ENCODE data around the gene HCAR2.
"Not testable (repeated sequence)": the region's sequence is repeated elsewhere in the genome, so short reads cannot be mapped to it uniquely, and the experiment has no call there.

HCAR2 gene

DNA sequence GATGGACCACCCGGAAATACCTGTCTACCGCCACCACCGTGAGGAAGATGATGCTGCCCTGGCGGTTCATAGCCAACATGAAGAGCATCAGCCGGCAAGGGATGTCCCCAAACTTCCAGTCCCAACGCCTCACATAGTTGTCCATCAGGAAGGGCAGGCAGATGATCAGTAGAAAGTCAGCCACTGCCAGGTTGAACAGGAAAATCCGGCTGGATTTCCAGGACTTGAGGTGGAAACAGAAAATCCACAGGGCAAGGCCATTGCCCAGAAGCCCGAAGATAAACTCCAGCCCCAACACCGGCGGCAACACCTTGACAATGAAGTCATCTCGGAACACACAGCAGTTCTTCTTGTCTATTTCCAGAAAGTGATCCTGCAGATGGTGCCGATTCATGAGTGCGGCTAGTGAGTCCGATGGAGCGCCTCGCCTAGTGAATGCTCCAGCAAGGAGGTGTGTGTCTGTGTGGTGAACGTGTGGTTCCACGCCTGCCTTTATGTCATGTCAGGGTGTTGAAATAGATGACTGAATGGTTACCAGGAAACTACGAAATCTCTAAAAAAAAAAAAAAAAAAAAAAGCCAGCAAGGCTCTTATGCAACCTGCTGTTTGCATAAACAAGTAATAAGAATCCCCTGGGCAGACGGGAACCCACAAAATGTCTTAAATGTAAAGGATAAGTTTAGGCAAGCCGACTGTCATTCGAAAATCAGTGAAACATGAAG, at the start of gene HCAR2:
TSS of gene HCAR2 (minus strand) at position 468 of the 722 bp plus-strand sequence. CDS start at position 394, 74 bp downstream.
- DNase-seq (ENCODE audit: low read depth): not testable (repeated sequence)

DNA sequence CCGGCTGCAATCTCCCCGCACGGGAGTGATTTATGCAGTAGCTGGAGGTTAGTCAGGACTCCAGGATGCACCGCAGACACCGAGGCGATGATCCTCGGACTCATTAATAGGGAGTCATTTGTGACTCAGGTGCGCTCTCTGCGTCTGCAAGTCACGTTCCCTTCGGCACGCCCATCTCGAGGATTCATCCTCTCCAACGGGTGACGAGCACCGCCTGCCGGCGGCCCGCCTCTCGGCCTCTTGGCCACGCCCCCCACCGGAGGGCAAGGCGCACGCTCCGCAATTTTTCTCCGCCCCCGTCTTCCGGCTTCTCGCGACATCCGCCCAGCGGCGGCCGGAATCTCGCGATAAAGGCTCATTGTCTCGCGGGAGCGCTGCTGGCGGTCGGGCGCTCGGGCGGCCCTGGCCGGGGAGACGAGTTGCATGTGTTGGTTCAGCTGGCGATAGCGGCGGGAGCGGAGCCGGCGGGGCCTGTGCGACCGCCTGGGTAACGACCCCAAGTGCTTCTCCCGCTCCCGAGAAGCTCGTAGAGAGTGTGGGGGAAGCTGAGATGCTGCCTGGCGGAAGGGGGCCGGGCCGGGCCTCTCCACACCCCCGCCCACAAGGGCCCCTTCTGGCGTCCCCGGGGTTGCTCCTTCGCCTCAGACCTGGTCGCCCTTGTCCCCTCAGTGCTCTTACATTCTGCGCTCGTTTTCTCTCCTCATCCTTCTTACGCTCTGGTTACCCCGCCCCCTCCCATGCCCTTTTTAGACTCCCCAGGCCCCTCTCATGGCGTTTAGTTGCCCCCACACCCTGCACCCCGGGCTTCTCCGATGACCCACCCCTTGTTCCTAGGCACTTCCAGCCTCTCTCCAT, 49.5 kb upstream of the HCAR2 start, which contains the start of gene DENR:
TSS of gene DENR (plus strand) at position 361 of the 855 bp plus-strand sequence. CDS start 878 bp downstream, outside the sequence.
- peak; percentile 99 for DNase-seq (ENCODE audit: low read depth)

DNA sequence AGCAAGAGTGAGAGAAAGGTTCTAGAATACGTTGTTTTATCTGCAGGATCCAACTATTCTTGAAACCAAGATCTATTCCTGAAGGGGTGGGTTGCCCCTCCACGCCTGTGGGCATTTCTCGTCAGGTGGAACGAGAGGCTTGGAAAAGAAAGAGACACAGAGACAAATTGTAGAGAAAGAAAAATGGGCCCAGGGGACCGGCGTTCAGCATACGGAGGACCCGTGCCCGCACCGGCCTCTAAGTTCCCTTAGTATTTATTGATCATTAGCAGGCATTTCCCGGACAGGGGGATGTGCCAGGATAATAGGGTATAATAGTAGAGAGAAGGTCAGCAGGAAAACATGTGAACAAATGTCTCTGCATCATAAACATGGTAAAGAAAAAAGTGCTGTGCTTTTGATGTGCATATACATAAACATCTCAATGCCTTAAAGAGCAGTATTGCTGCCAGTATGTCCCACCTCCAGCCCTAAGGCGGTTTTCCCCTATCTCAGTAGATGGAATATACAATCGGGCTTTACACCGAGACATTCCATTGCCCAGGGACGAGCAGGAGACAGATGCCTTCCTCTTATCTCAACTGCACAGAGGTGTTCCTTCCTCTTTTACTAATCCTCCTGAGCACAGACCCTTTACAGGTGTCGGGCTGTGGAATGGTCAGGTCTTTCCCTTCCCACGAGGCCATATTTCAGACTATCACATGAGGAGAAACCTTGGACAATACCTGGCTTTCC, 47.8 kb upstream of the HCAR2 start:
- not testable (repeated sequence) for DNase-seq (ENCODE audit: low read depth)

DNA sequence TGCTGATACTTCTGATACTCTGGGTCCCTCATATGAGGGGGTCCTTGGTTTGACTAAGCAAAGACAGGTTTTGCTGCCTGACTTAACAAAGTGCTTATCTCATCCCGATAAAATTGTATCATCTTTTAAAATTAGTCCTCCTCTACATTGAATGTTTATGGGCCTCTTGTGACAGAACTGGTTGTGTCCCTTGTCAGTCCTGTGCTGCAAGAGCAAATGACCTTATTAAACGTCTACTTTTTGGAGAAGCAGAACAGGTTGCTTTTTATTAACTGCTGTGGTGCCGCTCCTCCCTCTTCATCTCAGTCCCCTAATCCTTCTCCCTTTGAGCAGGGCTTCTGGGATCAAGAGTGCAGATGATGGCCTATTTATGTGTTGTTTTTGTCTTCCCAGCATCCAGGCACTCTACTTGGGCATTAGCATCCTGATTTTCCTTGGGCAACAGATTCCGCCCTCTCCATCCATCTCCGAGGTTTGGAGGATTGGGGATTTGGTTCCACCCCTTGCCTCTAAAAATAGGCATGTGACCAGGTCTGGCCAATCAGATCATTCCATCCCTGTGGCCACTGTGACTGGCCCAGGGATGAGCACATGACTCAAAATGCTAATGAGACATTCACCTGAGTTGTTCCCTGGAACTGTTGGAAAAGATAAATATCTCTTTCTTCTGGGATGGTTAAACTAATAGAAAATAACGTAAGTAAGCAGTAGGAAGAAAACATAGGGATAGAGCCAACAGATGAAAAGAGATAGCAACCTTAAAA, 46.6 kb upstream of the HCAR2 start:
- DNase-seq (ENCODE audit: low read depth): no peak

DNA sequence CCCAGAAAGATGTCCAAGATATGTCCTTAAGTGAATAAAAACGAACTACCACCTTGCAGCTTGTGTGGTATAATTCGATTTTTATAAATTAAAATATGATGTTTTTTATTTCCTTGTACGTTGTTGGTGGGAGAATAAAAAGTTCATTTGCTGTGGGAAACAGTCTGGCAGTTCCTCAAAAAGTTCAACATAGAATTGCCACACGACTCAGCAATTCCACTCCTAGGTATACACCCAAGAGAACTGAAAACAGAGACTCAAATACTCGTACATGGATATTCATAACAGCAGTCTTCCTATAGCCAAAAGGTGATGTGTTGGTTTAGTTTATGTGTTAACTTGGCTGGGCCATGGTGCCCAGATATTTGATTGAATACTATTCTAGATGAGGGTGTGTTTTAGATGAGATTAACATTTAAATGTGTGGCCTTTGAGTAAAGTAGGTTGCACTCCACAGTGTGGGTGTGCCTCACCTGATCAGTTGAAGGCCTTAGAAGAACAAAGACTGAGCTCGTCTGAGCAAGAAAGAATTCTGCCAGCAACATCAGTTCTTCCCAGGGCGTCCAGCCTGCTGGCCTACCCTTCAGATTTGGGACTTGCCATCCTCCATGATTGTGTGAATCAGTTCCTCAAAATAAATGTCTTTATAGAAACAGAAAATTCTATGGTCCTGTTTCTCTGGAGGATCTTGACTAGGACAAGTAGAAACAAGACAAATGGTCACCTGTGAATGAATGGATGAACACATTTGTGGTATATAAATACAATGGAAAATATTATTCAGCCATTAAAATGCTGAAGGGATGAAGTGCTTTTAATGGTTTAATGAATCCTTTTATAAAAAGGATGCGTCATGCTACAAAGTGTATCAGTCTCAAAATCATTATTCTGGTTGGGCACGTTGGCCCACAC, 44.3 kb upstream of the HCAR2 start:
- DNase-seq (ENCODE audit: low read depth): no peak

DNA sequence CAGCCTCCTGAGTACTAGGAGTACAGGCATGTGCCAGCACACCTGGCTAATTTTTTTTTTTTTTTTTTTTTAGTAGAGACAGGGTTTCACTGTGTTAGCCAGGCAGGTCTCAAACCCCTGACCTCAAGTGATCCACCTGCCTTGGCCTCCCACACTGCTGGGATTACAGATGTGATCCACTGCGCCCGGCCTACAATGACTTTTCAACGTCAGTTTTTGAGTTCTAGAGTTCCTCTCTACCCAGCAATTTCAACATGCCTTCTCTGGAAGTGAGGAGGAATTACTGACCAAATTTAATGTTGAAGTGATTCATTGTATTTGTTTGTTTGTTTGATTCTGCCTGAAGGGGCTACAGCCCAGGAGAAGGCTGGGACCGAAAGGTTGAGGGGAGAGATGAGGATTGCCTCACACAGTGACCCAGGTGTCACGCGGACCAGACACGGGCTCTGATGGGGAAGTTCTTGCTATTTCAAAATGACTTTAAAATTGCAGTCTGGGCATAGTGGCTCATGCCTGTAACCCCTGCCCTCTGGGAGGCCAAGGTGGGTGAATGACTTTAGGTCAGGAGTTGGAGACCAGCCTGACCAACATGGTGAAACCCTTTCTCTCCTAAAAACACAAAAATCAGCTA, 40.9 kb upstream of the HCAR2 start:
- no peak for DNase-seq (ENCODE audit: low read depth)

DNA sequence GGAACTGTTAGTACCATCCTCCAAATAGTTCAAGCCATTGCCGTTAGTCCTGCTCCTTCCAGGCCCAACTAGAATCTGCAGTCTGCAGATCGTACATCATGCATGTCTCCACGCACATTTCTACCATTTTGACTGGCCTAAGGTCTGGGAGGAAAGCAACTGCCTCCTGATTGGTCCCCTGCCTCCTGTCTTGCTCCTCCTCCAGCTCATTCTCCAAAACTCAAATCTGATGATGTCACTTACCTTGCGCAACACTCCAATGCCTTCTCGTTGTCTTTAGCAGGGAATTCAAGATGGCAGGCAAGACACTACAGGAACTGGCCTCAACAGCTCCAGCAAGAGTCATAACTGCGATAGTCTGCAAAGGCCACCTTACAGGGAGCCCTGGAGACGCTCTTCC, 37.2 kb upstream of the HCAR2 start:
- DNase-seq (ENCODE audit: low read depth): no peak

DNA sequence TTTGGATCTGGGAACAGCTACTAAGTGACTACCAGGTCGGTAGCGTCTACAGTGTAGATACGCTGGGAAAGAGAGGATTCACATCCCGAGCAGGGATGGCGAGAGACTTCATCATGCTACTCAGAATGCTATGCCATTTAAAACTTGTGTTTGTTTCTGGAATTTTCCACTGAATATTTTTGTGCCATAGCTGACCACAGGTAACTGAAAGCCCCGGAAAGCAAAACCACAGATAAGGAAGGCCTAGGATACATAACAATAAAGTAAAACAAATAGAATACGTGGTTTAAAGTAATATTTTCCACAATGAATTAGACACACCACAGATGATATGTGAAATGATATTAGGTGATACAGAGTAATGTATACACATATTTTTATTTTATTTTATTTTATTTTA, 35.4 kb upstream of the HCAR2 start:
- no peak for DNase-seq (ENCODE audit: low read depth)

DNA sequence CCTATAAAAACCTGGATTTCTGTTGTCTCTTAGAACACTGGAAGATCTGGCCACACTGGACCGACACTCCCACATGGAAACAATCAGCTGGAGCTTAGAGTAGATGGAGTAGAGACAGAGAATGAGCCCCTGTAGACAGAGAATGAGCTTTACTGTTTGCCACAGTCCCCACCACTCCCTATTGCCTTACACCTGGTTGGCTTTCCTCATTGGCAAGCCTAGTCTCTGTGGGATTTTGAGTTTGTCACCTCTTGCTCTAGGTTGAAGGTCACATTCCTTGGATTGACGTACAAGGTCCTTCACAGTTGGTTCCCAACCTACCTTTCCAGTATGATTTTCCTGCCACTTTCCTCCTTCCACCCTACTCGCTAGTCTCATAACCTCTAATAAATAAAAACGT, 29.5 kb upstream of the HCAR2 start:
- no peak for DNase-seq (ENCODE audit: low read depth)

DNA sequence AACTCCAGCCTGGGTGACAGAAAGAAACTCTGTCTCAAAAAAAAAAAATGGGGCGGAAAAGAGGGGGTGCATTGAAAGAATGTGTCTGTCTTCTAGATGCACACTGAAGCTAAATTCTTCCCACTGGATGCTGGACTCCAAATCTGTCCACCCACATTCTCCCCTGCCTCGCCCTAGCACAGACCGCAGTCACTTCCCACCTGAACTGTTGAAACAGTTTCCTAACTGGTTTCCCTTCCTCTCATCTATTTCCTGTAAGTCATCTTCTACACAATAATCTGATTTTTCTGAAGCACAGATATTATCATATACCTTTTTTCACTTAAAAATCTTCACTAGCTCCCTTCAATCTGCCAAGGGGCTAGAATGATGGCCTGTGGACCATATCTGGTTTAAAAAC, 29.0 kb upstream of the HCAR2 start:
- DNase-seq (ENCODE audit: low read depth): no peak

DNA sequence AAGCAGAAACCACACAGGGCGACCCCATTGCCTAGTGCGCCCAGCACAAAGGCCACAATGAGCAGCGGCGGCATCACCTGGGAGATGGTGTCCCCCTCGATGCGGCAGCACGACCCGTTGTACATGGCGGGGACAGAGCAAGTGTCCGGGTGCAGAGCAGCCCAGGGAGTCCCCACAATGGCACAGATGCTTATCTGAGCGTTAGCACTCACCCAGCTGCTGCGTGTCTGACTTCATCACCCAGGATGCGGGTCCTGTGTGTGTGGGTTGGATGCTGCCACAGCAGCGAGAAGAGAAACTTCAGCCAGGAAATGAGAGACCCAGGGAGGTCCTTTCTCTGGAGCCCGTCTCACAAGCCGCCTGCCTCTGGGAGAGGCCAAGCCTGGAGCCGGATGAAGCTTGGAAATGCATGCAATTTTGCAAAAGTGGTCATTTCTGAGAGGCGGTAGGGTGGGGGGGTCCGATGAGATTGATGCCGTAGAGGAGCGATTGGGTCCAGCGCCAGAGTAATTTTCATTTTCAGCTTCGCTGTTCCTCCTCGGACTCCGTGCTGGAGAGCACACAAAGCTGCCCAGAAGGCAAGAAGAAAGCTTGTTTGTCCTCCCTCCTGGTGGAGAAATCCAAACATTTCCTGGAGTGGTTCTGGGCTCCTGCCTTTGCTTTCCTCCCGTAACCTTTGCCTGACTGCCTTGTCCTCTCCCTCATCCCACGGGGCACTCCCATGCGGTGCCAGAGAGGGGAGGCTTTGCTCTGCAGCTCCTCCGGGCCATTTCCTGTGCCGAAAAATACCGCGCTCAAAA, 27.3 kb upstream of the HCAR2 start, which contains the start of gene HCAR1:
TSS of gene HCAR1 (minus strand) at position 630 of the 800 bp plus-strand sequence. CDS start at position 125, 505 bp downstream.
- DNase-seq (ENCODE audit: low read depth): no peak

DNA sequence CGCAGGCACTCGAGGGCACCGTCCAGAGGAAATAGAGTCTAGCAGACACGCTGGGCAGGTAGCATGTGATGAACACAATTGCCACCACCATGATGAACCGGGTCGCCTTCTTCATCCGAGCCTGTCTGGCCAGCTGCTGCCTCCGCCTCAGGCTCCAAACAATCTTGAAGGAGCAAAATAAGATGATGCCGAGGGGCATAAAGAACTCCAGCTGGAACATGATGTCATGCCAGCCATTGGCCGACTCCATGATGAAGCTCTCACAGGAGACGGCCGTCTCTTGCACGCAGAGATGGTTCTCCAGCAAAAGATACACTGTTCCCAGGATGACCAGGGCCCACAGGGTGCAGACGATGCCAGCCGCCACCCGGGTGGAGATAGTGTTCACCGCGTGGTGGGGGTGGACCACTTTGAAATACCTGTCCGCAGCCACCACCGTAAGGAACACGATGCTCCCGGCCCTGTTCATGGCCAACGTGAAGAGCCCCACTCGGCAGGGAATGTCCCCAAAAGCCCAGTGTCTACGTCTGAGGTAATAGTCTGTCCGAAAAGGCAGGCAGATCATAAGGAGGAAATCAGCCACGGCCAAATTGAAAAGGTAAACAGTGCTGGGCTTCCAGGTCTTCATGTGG, 26.5 kb upstream of the HCAR2 start:
- DNase-seq (ENCODE audit: low read depth): no peak

DNA sequence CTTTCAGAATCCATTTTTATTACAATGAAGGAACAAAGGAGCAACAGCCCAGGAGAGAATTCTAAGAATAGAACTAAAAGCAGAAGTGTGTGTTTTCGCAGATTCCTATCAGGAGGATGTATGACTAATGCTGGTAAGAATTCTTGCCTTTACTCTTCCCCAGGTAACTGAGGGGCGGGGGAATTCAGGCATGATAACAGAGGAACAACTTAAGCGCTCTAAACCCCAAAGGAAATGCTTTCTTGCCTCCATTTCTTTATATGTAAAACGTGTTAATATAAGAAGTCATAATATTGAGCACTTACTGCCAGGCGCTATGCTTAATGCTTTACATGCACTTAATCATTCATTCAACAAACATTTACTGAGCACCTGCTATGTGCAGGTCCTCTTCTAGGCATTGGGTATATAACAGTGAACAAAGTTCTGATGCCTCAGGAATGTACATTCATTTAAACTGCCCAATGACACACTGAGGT, 23.0 kb upstream of the HCAR2 start:
- DNase-seq (ENCODE audit: low read depth): no peak

DNA sequence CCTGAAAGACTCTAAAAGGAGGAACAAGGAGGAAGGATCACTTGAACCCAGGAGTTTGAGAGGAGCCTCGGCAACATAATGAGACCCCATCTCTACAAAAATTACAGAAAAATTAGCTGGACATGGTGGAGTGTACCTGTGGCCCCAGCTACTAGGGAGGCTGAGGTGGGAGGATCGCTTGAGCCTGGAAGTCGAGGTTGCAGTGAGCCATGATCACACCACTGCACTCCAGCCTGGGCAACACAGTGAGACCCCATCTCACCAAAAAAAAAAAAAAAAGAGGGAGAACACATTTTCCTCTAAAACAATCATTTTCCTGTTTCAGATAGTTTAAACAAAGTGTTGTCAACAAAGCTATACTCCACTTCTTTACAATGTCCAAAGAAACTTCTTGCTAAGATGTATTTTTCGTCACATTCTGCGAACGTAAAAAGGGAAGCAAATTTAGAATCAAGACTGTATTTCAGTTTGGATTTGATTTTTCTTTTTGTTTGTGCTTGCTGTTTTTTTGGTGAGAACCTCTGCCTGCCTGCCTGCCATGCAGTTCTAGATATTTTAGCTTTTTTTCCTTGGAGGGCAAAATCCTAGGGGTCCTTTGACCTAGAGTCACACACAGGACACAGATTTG, 22.4 kb upstream of the HCAR2 start:
- no peak for DNase-seq (ENCODE audit: low read depth)

DNA sequence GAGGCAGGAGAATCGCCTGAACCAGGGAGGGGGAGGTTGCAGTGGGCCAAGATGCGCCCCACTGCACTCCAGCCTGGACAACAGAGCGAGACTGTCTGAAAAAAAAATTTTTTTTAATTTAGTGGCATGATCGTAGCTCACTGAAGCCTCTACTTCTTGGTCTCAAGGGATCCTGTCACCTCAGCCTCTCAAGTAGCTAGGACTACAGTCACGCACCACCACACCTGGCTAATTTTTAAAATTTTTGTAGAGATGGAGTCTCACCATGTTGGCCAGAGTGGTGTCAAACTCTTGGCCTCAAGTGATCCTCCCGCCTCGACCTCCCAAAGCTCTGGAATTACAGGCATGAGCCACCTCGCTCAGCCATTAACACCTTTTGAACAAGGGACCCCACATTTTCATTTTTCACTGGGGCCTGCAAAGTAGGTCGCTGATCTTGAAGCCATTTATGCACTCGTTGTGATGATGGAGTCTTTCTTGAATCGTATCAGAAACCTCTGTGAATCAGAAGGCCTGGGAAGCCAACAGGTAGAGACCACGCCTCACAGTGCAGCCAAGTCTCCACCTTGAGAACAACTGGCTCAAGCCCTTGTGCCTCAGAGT, 21.6 kb upstream of the HCAR2 start:
- no peak for DNase-seq (ENCODE audit: low read depth)

DNA sequence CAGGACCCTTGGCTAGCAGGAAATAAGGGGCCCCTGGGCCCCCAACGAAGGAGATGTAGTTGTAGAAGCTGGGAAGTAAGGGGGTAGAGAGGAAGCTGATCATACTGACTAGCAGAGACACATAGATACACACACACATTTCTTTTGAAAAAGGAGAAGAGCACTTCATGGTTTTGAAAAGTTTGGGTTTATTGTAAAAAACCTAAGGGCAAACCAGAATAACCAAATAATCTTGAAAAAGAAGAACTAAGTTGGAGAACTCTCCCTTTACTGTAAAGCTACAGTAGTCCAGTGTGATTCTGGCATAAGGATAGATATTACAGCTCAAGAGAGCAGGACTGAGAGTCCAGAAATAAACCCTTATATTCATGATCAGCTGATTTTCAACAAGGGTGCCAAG, 19.2 kb upstream of the HCAR2 start:
- no peak for DNase-seq (ENCODE audit: low read depth)

DNA sequence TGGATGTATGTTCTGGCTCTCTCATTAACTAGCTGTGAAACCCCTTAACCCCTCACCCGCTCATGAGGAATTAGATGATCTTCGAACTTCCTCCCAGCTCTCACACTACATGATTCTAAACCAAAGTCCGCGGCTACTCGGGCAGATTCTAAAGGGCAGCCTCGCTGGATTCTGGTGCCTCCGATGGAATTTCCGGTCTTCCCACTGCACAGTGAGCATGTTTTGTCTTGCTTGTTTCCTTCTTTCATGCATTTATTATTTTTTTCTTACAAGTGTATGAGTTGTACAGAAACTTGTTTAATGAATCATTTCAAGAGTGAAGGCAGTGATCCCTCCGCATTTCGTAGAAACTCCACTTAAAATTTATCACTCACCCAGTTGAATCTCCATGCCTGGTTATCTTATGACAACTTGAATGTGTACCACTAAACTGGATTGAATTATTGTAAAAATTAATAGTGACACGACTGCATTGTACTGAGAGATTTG, 17.9 kb upstream of the HCAR2 start:
- DNase-seq (ENCODE audit: low read depth): no peak

Measured in stimulated activated CD8-positive, alpha-beta memory T cell treated with anti-CD3 and anti-CD28 coated beads, Interleukin-12 subunit alpha, Interleukin-12 subunit beta, amount 100 ng/mL, for 4 hours (primary cell).